ENCODE measurements around the gene TRPM3. TPM values are rescaled to one million over a fixed set of nuclear protein-coding genes. Genes with fewer than 3 reads are reported as not detected.

TRPM3 gene
- total RNA-seq, 1 experiment from 2014 or later, result not detected

DNA sequence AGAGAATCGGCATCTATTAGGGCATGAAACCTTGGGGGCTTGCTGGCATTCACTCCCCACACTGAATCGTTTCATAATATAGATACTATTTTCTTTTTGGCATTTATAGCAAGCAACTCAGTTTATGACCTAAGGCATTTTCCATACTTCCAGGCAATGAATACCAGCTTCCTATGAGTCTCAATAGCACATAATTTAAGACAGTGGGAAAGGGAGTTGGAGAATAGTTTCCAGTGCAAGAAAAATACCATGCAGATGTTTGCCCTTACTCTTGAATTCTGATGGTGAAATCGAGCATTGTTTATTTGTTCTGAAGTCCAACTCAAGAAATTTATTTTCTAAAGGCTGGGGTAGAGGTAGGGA, 531.1 kb downstream of the TRPM3 start:
- no peaks in the 10 kb centered on the region for H3K4me1 Mint-ChIP-seq (ENCODE audit: low read depth, unreplicated experiment)
- H3K27me3 Mint-ChIP-seq (ENCODE audit: insufficient read depth, unreplicated experiment), result no peaks in the 10 kb centered on the region
- Histone ChIP-seq H3K4me1 (no peaks in the 10 kb centered on the region), H3K9me3 (no peaks in the 10 kb centered on the region), H3K36me3 (ENCODE audit: control insufficient read depth, insufficient read depth, low read length) (no peaks in the 10 kb centered on the region), H3K27me3 (replicated peaks; ENCODE audit: control insufficient read depth, insufficient read depth, low read length) (no peaks in the 10 kb centered on the region), H3K4me3 (ENCODE audit: low read depth, low read length) (no peak overlapping the region)
- H3K36me3 Mint-ChIP-seq (ENCODE audit: insufficient read depth, unreplicated experiment), result no peaks in the 10 kb centered on the region
- BruUV-seq (replicated peaks), result no TSS peak
- TF ChIP-seq, protein P1, sequence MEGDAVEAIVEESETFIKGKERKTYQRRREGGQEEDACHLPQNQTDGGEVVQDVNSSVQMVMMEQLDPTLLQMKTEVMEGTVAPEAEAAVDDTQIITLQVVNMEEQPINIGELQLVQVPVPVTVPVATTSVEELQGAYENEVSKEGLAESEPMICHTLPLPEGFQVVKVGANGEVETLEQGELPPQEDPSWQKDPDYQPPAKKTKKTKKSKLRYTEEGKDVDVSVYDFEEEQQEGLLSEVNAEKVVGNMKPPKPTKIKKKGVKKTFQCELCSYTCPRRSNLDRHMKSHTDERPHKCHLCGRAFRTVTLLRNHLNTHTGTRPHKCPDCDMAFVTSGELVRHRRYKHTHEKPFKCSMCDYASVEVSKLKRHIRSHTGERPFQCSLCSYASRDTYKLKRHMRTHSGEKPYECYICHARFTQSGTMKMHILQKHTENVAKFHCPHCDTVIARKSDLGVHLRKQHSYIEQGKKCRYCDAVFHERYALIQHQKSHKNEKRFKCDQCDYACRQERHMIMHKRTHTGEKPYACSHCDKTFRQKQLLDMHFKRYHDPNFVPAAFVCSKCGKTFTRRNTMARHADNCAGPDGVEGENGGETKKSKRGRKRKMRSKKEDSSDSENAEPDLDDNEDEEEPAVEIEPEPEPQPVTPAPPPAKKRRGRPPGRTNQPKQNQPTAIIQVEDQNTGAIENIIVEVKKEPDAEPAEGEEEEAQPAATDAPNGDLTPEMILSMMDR (IDR thresholded peaks at IDR 0.05; ENCODE audit: insufficient read depth in 1 of 2, low read depth in 1 of 2, low read length in 1 of 2, severe bottlenecking in 1 of 2, unreplicated experiment in 1 of 2), result no peak
- CTCF ChIA-PET, result no interaction called here
- POLR2A ChIA-PET, result no interaction called here
- DNase-seq, result no peak
- intact Hi-C loops (cut with micrococcal nuclease; ENCODE audit: unreplicated experiment), result no loop called here
- H3K27ac Mint-ChIP-seq (ENCODE audit: unreplicated experiment), result no peak overlapping the region
- H3K4me3 Mint-ChIP-seq (ENCODE audit: unreplicated experiment), result no peak overlapping the region
- H3K9me3 Mint-ChIP-seq (ENCODE audit: unreplicated experiment), result no peaks in the 10 kb centered on the region

DNA sequence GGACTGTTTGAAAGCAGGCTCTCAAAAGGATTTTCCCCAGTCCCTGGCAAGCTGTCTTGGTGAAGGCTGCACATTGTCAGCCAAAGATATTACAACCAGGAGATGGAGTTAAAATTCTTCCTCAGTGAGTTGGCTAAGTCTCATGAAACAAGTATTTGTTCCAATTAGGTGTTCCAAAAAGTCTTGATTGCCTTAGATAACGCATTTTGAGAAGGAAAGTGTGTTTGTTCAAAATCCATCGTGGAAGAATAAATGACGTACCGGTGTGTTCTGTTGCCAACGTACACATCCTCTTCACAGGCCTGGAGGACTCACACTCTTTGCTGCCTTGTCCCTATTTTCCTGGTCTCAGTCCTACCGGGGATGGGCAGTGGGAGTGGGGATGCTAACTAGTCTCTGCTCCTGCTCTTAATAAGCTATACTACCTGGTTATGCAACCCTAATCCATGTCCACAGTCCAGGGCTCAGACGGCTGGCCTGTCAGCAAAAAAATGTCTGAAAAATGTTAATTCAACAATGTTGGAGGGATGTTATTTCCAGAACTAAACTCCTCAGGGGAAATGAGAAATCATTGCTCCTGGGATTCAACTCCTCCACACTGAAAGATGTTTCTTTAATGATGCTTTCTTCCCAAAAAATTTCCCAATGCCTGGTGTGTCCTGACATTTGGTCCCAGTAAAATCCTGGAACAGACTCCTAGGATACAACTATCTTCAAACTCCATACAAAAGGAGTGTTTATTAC, 531.7 kb downstream of the TRPM3 start:
- DNase-seq, result no peak
- POLR2A ChIA-PET, result no interaction called here
- no peaks in the 10 kb centered on the region for H3K27me3 Mint-ChIP-seq (ENCODE audit: insufficient read depth, unreplicated experiment)
- Histone ChIP-seq H3K4me3 (ENCODE audit: low read depth, low read length) (no peak overlapping the region), H3K27me3 (replicated peaks; ENCODE audit: control insufficient read depth, insufficient read depth, low read length) (no peaks in the 10 kb centered on the region), H3K36me3 (ENCODE audit: control insufficient read depth, insufficient read depth, low read length) (no peaks in the 10 kb centered on the region), H3K9me3 (no peaks in the 10 kb centered on the region), H3K4me1 (no peaks in the 10 kb centered on the region)
- H3K4me3 Mint-ChIP-seq (ENCODE audit: unreplicated experiment), result no peak overlapping the region
- intact Hi-C loops (cut with micrococcal nuclease; ENCODE audit: unreplicated experiment), result no loop called here
- H3K36me3 Mint-ChIP-seq (ENCODE audit: insufficient read depth, unreplicated experiment), result no peaks in the 10 kb centered on the region
- TF ChIP-seq, protein P1 (IDR thresholded peaks at IDR 0.05; ENCODE audit: insufficient read depth in 1 of 2, low read depth in 1 of 2, low read length in 1 of 2, severe bottlenecking in 1 of 2, unreplicated experiment in 1 of 2), result no peak
- no peaks in the 10 kb centered on the region for H3K4me1 Mint-ChIP-seq (ENCODE audit: low read depth, unreplicated experiment)
- H3K27ac Mint-ChIP-seq (ENCODE audit: unreplicated experiment), result no peak overlapping the region
- CTCF ChIA-PET, result no interaction called here
- BruUV-seq (replicated peaks), result no TSS peak
- H3K9me3 Mint-ChIP-seq (ENCODE audit: unreplicated experiment), result no peaks in the 10 kb centered on the region

DNA sequence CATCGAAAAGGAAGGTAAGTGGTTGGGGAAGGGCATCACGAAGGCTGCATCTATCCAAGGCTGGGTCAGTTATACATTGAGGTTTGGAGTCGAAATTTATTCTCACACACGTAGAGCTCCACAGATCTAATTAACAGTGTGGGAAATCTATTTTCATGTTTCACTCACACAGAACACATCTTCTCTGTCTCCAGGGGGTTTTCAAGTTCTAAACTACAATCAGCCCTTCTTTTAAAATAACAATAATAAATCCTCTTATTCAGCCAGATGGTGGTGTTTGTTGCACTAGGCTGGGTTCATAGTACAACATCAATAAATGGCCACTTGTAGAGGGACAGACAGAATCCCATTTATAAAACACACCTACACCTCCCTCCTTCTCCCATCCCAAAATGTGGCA, 532.4 kb downstream of the TRPM3 start:
- no peaks in the 10 kb centered on the region for H3K27me3 ChIP-seq (replicated peaks; ENCODE audit: control insufficient read depth, insufficient read depth, low read length)
- H3K27ac Mint-ChIP-seq (ENCODE audit: unreplicated experiment), result no peak overlapping the region
- CTCF ChIA-PET, result no interaction called here

More for the DNA sequence above, 532.4 kb downstream of the TRPM3 start:
- no peaks in the 10 kb centered on the region for H3K9me3 Mint-ChIP-seq (ENCODE audit: unreplicated experiment)
- H3K27me3 Mint-ChIP-seq (ENCODE audit: insufficient read depth, unreplicated experiment), result no peaks in the 10 kb centered on the region
- Histone ChIP-seq H3K9me3 (no peaks in the 10 kb centered on the region), H3K4me3 (ENCODE audit: low read depth, low read length) (no peak overlapping the region), H3K36me3 (ENCODE audit: control insufficient read depth, insufficient read depth, low read length) (no peaks in the 10 kb centered on the region), H3K4me1 (no peaks in the 10 kb centered on the region)
- POLR2A ChIA-PET, result no interaction called here
- H3K36me3 Mint-ChIP-seq (ENCODE audit: insufficient read depth, unreplicated experiment), result no peaks in the 10 kb centered on the region
- intact Hi-C loops (cut with micrococcal nuclease; ENCODE audit: unreplicated experiment), result no loop called here
- BruUV-seq (replicated peaks), result no TSS peak
- H3K4me1 Mint-ChIP-seq (ENCODE audit: low read depth, unreplicated experiment), result no peaks in the 10 kb centered on the region
- TF ChIP-seq, protein P1 (IDR thresholded peaks at IDR 0.05; ENCODE audit: insufficient read depth in 1 of 2, low read depth in 1 of 2, low read length in 1 of 2, severe bottlenecking in 1 of 2, unreplicated experiment in 1 of 2), result no peak
- no peak overlapping the region for H3K4me3 Mint-ChIP-seq (ENCODE audit: unreplicated experiment)
- no peak for DNase-seq
